Adrenal gland (tissue), 12 donors: ENCODE measurements around the gene RAD51B. TPM values are rescaled to one million over a fixed set of nuclear protein-coding genes. Genes with fewer than 3 reads are reported as not detected.

ENCODE experiments used
- DNase-seq, 7 donors: peaks; one replicate each; pipeline ENCODE4 v3.0.0-alpha.2; 2019 to 2020
- H3K27ac ChIP-seq, 5 donors: fragments of 200-600 bp; sonication (generic) in 4 of 5; 1 replicate in 3 of 5; 2 replicates in 2 of 5; pipeline versions ENCODE4 v1.5.1 to v1.8.0; 2016 to 2020; ENCODE audit warnings: mild to moderate bottlenecking in 1 of 5
- H3K27me3 ChIP-seq: fragments of 200-600 bp; 2 replicates; pipeline ENCODE4 v1.8.0; 2021
- H3K36me3 ChIP-seq, 2 donors: fragments of 200-600 bp; replicated peaks in 1 of 2; 1 replicate in 1 of 2; 2 replicates in 1 of 2; pipeline versions ENCODE4 v1.5.1 to v1.8.0; 2018 to 2022
- H3K4me1 ChIP-seq, 2 donors: fragments of 200-600 bp; replicated peaks in 1 of 2; 1 replicate in 1 of 2; 2 replicates in 1 of 2; pipeline versions ENCODE4 v1.5.1 to v1.8.0; 2018 to 2021
- H3K4me3 ChIP-seq, 4 donors: fragments of 200-600 bp; sonication (generic) in 3 of 4; one replicate each; pipeline ENCODE4 v1.5.1; 2016 to 2018
- H3K9me3 ChIP-seq, 3 donors: fragments of 200-600 bp; sonication (generic) in 1 of 3; replicated peaks in 1 of 3; 1 replicate in 2 of 3; 2 replicates in 1 of 3; pipeline versions ENCODE4 v1.5.1 to v1.8.0; 2016 to 2021
- POLR2A ChIP-seq, 2 donors: fragments of 450-650 bp; IDR thresholded peaks; one replicate each; pipeline ENCODE4 v1.6.1; 2017; ENCODE audit warnings: antibody characterized with exemption in 2 of 2, mild to moderate bottlenecking in 2 of 2, moderate library complexity in 1 of 2
- WGBS, 4 donors: extraction: QIAGEN DNeasy Blood & Tissue Kit in 2 of 4; methylation state at CpG; one replicate each; pipeline versions ENCODE4 v1.1.5 to v1.1.7; 2013 to 2017; 5-methylcytosine and 5-hydroxymethylcytosine counted together
- intact Hi-C, 2 donors: fragments of 100-400 bp; cut with DNase I; formaldehyde crosslinking; loops; one replicate each; pipeline versions ENCODE4 v1.14.1 to v1.15.0; 2022 to 2023
- polyA plus RNA-seq, 3 donors: library from polyadenylated mRNA; stranded (reverse); fragments of 200-250 nt in 2 of 3; fragments of 350-450 nt in 1 of 3; fragmentation: Illumina TruSeq in 1 of 3; extraction: RNeasy Lipid Tissue Mini Kit (QIAGEN cat#74804) in 1 of 3; gene quantifications; one replicate each; pipeline ENCODE4 v1.2.3, GENCODE V29; 2013 to 2014
- total RNA-seq, 9 donors: library from RNA; depleted of rRNA in 4 of 9; stranded (reverse); fragments of >200 nt in 4 of 9; fragments of 120-200 nt in 1 of 9; fragmentation: NEBNext Ultra II Directional in 1 of 9; extraction: Animal tissue kit (Norgen Biotek cat#: 25700) in 1 of 9; gene quantifications; one replicate each; pipeline versions ENCODE4 v1.1.0 to v1.2.4, GENCODE V29; 2013 to 2023
- TF ChIP-seq, protein P1 (sequence below), 6 experiments: fragments of 450-650 bp in 4 of 6; fragments of 200-600 bp in 2 of 6; sonication (generic) in 1 of 6; IDR thresholded peaks; 1 replicate in 5 of 6; 2 replicates in 1 of 6; pipeline versions ENCODE4 v1.5.1 to v1.8.0; 2016 to 2021; ENCODE audit warnings: antibody characterized with exemption in 6 of 6, mild to moderate bottlenecking in 2 of 6, moderate library complexity in 1 of 6
- donor health status: healthy with polysubstance abuse.
- donor health status: Bipolar disorder and iron deficiency.
- donor health status: DM: yes; HTN: yes; CAD: no.
- donor health status: DM: no; HTN: no; CAD: no.
- donor health status: DM: no; HTN: no; CAD: no.
- donor health status: DM: yes; HTN: yes; CAD: no.

Gene RAD51B
- total and polyA plus RNA-seq, 12 donors = 2.3 to 24.6 (median 12.4) TPM

DNA sequence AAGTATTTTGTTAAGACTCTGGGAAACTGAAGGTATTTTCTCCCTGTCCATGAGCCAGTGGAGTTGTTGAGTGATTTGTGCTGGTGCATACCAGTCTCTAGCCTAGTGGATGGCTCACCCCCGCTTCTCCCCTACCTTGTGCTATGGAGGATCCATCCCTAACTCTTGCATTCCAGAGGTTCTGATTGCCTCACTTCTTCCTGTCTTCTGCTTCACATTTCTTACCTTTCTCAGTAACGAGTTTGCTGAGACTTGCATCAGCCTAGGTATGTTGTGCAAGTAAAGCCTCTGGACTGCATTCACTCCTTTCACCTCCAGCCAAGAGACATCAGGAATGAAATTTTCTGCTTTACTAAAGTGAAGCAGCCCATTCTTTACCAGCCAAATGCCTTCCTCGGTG is 581.7 kb downstream of the RAD51B start:
- peaks cover 20 to 55% of the 10 kb centered on the region in 2 donors for H3K4me1 ChIP-seq
- no peaks in the 10 kb centered on the region for H3K36me3 ChIP-seq
- 77 to 84% (median 81%) methylated on average over 3 of the region's 3 CpGs for WGBS, 4 donors
- no peak overlapping the region for H3K4me3 ChIP-seq
- no peak for DNase-seq
- TF ChIP-seq, protein P1, sequence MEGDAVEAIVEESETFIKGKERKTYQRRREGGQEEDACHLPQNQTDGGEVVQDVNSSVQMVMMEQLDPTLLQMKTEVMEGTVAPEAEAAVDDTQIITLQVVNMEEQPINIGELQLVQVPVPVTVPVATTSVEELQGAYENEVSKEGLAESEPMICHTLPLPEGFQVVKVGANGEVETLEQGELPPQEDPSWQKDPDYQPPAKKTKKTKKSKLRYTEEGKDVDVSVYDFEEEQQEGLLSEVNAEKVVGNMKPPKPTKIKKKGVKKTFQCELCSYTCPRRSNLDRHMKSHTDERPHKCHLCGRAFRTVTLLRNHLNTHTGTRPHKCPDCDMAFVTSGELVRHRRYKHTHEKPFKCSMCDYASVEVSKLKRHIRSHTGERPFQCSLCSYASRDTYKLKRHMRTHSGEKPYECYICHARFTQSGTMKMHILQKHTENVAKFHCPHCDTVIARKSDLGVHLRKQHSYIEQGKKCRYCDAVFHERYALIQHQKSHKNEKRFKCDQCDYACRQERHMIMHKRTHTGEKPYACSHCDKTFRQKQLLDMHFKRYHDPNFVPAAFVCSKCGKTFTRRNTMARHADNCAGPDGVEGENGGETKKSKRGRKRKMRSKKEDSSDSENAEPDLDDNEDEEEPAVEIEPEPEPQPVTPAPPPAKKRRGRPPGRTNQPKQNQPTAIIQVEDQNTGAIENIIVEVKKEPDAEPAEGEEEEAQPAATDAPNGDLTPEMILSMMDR (IDR thresholded peaks at IDR 0.05) = no peak
- TF ChIP-seq POLR2A (IDR thresholded peaks at IDR 0.05) = no peak
- peak overlapping the region in 1 of 5 donors; percentile 24 for H3K27ac ChIP-seq
- H3K9me3 ChIP-seq = no peaks in the 10 kb centered on the region
- intact Hi-C loops = no loop called here
- H3K27me3 ChIP-seq = no peaks in the 10 kb centered on the region

DNA sequence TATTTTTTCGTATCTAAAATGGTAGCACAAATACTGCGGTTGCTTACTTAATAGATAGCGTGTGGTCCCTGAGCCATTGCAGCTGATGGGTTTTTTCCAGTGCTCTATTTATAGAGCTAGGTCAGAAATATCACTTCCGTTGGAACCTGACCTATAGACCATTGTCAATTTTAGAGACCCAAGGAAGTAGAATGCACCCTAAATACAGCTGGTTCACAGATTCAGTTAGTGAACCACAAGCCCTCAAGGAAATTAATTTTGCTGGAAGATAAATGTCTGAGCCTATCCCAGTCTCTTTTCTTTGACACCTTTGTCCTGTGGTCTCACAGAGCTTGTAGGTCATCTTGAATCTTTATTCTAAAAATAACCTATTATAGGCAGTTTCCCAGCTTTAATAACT is 582.3 kb downstream of the RAD51B start:
- H3K9me3 ChIP-seq = no peaks in the 10 kb centered on the region
- H3K27ac ChIP-seq = peak overlapping the region in 2 of 5 donors; percentile 26 to 29
- no peaks in the 10 kb centered on the region for H3K27me3 ChIP-seq
- intact Hi-C loops = no loop called here
- DNase-seq = no peak
- H3K36me3 ChIP-seq = no peaks in the 10 kb centered on the region
- peaks cover 15 to 49% of the 10 kb centered on the region in 2 donors for H3K4me1 ChIP-seq
- no peak overlapping the region for H3K4me3 ChIP-seq
- TF ChIP-seq POLR2A (IDR thresholded peaks at IDR 0.05) = no peak
- TF ChIP-seq, protein P1 (IDR thresholded peaks at IDR 0.05) = no peak
- WGBS, 4 donors = 61 to 74% (median 72%) methylated on average over 4 of the region's 4 CpGs

DNA sequence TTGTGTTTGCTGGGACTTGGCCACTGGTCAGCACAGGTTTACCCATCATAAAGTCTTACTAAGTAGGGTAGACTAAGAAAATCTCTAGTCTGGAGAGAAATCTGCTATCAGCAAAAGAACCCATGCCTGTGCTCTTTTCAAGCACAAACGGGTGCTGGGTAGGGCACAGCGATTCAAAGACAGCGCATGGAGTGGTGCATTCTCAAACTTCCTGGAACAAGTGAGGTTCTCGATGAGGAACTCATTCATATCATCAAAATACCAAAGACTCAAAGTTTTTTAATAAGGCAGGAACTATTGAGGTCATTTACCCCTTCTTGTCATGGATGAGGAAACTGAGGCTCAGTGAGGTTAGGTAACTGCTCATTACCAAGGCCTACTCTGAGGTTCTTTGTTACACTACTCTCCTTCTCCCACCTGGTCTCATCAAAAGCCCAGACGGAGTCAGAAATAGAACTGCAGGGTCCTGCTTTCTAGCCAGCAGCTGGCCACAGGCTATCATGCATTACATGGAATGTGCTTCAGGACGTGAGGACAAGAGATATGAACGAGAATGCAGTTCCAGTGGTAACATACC is 583.0 kb downstream of the RAD51B start:
- H3K4me3 ChIP-seq = no peak overlapping the region
- 74 to 80% (median 80%) methylated on average over 7 of the region's 7 CpGs for WGBS, 4 donors
- H3K27me3 ChIP-seq = no peaks in the 10 kb centered on the region
- H3K9me3 ChIP-seq = no peaks in the 10 kb centered on the region
- H3K36me3 ChIP-seq = no peaks in the 10 kb centered on the region
- peak overlapping the region in 2 of 5 donors; percentile 26 to 29 for H3K27ac ChIP-seq
- TF ChIP-seq, protein P1 (IDR thresholded peaks at IDR 0.05) = no peak
- no peak for TF ChIP-seq POLR2A (IDR thresholded peaks at IDR 0.05)
- intact Hi-C loops = no loop called here
- peaks cover 7 to 45% of the 10 kb centered on the region in 2 donors for H3K4me1 ChIP-seq
- DNase-seq = no peak

DNA sequence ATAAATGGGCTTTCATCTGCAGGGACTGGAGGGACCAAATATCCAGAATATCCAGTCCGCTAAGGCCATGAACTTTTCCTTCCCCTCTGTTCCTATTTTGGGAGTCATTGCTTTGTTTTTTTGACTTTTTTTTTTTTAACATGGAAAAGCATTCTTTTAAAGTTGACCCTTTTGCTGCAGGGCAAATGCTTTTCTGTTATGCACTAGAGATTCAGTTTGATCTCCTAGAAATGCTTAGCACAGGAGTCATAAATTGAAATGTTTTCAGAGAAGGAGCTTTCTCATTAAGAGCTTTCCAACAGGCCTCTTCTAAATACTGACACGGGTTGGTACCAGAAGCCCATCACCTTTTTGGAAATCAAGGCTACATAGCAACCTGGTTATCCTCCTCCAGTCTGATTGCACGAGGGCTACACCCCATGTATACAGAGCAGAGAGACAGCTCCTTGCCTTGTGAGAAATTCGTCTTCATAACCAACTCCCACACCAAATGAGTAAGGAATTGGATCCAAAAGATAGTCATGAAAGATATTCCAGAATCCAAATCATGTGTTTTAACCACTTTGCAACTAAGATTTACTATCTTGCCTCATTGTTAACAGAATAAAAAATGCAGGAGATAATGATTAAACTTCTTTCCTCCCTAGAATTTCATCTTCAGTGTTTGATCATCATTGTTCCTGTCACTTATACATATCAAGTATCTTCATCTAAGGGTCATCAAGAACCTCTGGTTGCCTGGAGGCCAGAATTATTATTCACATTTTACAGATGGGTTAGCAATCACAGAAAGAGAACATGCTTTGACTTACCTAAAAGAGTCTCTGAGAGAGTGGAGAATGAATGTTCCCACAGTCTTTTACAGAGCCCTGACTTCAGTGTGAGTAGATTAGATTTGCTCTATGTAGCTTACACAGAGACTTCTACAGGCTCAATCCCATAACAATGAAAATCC is 583.9 kb downstream of the RAD51B start:
- Histone ChIP-seq H3K9me3 (no peaks in the 10 kb centered on the region), H3K27me3 (no peaks in the 10 kb centered on the region), H3K27ac (peak overlapping the region in 1 of 5 donors; percentile 37), H3K4me3 (no peak overlapping the region), H3K4me1 (peaks cover 5 to 37% of the 10 kb centered on the region in 2 donors), H3K36me3 (no peaks in the 10 kb centered on the region)
- intact Hi-C loops = no loop called here
- TF ChIP-seq, protein P1 (IDR thresholded peaks at IDR 0.05) = no peak
- TF ChIP-seq POLR2A (IDR thresholded peaks at IDR 0.05) = no peak
- no peak for DNase-seq
- 60 to 81% (median 68%) methylated on average over 4 of the region's 4 CpGs for WGBS, 4 donors
